Upper lobe of right lung (tissue), 1 donor: ENCODE data around the gene FKTN. TPM values are rescaled to one million over a fixed set of nuclear protein-coding genes. Genes with fewer than 3 reads are reported as not detected.

Source experiments
- ATAC-seq: fragments of 200-7000 bp; cut with Tn5 transposase; one replicate; pipeline ENCODE4 v1.9.1; 2020; ENCODE audit warnings: mild to moderate bottlenecking, moderate library complexity
- DNase-seq: peaks from one replicate; pipeline ENCODE4 v3.0.0-alpha.2; 2020
- H3K27ac ChIP-seq: fragments of 200-600 bp; one replicate; pipeline ENCODE4 v1.8.0; 2022
- H3K27me3 ChIP-seq: fragments of 200-600 bp; one replicate; pipeline ENCODE4 v1.8.0; 2022; ENCODE audit warnings: mild to moderate bottlenecking
- H3K36me3 ChIP-seq: fragments of 200-600 bp; one replicate; pipeline ENCODE4 v1.8.0; 2022
- H3K4me1 ChIP-seq: fragments of 200-600 bp; one replicate; pipeline ENCODE4 v1.8.0; 2022
- H3K4me3 ChIP-seq: fragments of 200-600 bp; one replicate; pipeline ENCODE4 v1.8.0; 2022; ENCODE audit warnings: mild to moderate bottlenecking
- H3K9me3 ChIP-seq: fragments of 200-600 bp; one replicate; pipeline ENCODE4 v1.8.0; 2022
- CTCF ChIP-seq: fragments of 200-600 bp; IDR thresholded peaks from one replicate; pipeline ENCODE4 v1.8.0; 2022; ENCODE audit warnings: antibody characterized with exemption
- intact Hi-C: fragments of 100-400 bp; cut with DNase I; formaldehyde crosslinking; loops from one replicate; pipeline ENCODE4 v1.11.0; 2022
- total RNA-seq: library from RNA; stranded (reverse); fragmentation: NEBNext Ultra II Directional; extraction: Animal tissue kit (Norgen Biotek cat#: 25700); gene quantifications from one replicate; pipeline ENCODE4 v1.2.1, GENCODE V29; 2021
- donor health status: DM: no; HTN: yes; CAD: no; lungs with severe emphysema.

Gene FKTN
- total RNA-seq, 1 donor from 2014 or later, result 10.8 TPM

GRCh38 chr9:105593145-105593544 lies 35.2 kb downstream of the FKTN start:
- no peak for ATAC-seq

GRCh38 chr9:105608721-105609598 lies 51.0 kb downstream of the FKTN start:
- peak; percentile 71 for ATAC-seq

More at GRCh38 chr9:105593145-105593544, 35.2 kb downstream of the FKTN start:
- no peak overlapping the region for H3K27ac ChIP-seq
- H3K9me3 ChIP-seq, result no peaks in the 10 kb centered on the region
- TF ChIP-seq CTCF, result no peak
- no peaks in the 10 kb centered on the region for H3K4me1 ChIP-seq
- no peak for DNase-seq
- no peaks in the 10 kb centered on the region for H3K27me3 ChIP-seq
- intact Hi-C loops, result no loop called here
- peaks cover 16% of the 10 kb centered on the region for H3K36me3 ChIP-seq
- H3K4me3 ChIP-seq, result no peak overlapping the region

GRCh38 chr9:105621001-105621400 lies 63.1 kb downstream of the FKTN start:
- ATAC-seq, result no peak
- Histone ChIP-seq H3K27me3 (no peaks in the 10 kb centered on the region), H3K4me3 (no peak overlapping the region), H3K36me3 (no peaks in the 10 kb centered on the region), H3K9me3 (no peaks in the 10 kb centered on the region), H3K27ac (no peak overlapping the region), H3K4me1 (no peaks in the 10 kb centered on the region)
- no peak for DNase-seq
- intact Hi-C loops, result no loop called here
- TF ChIP-seq CTCF, result no peak

More at GRCh38 chr9:105608721-105609598, 51.0 kb downstream of the FKTN start:
- peak; percentile 57 for TF ChIP-seq CTCF
- no peak overlapping the region for H3K4me3 ChIP-seq
- no peak for DNase-seq
- H3K4me1 ChIP-seq, result no peaks in the 10 kb centered on the region
- intact Hi-C loops, result no loop called here
- no peaks in the 10 kb centered on the region for H3K9me3 ChIP-seq
- H3K36me3 ChIP-seq, result no peaks in the 10 kb centered on the region
- H3K27me3 ChIP-seq, result no peaks in the 10 kb centered on the region
- H3K27ac ChIP-seq, result no peak overlapping the region

GRCh38 chr9:105625088-105625487 lies 67.2 kb downstream of the FKTN start:
- intact Hi-C loops, result no loop called here
- H3K27ac ChIP-seq, result no peak overlapping the region
- TF ChIP-seq CTCF, result no peak

GRCh38 chr9:105632807-105633206 lies 74.9 kb downstream of the FKTN start:
- H3K4me3 ChIP-seq, result no peak overlapping the region
- intact Hi-C loops, result no loop called here
- H3K27ac ChIP-seq, result no peak overlapping the region
- H3K36me3 ChIP-seq, result peaks cover 5% of the 10 kb centered on the region
- H3K9me3 ChIP-seq, result no peaks in the 10 kb centered on the region
- no peak for ATAC-seq
- H3K4me1 ChIP-seq, result no peaks in the 10 kb centered on the region
- no peak for DNase-seq
- no peaks in the 10 kb centered on the region for H3K27me3 ChIP-seq
- TF ChIP-seq CTCF, result no peak

More at GRCh38 chr9:105625088-105625487, 67.2 kb downstream of the FKTN start:
- Histone ChIP-seq H3K27me3 (no peaks in the 10 kb centered on the region), H3K9me3 (no peaks in the 10 kb centered on the region), H3K36me3 (no peaks in the 10 kb centered on the region), H3K4me1 (no peaks in the 10 kb centered on the region), H3K4me3 (no peak overlapping the region)
- ATAC-seq (no peak), DNase-seq (no peak)
